ENCODE results near the gene SMIM33. TPM values are rescaled to one million over a fixed set of nuclear protein-coding genes. Genes with fewer than 3 reads are reported as not detected.

The SMIM33 gene
- polyA plus RNA-seq (2012; ENCODE audit: insufficient read length, low read depth), result not detected

DNA sequence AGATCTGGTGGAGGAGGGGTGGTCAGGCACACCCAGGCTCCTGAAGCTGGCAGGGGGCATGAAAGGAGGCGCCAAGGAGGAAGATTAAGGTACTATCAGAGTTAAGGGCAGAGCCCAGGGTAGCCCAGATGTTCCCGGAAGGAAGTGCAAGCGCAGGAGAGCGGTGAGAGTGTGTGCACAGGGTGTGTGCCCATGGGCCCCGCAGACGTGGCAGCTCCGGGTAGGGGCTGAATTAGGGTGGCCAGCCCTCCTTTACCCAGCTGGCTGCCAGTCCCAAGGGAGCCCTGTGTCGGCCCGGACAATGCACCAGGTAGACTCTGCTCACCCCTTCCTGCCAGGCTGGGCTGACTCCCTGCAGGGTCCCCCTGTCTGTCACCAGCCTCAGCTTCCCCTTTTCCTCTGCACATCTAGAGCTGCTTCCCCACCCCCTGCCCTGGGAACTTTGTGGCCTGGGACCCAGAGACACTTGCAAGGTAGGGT is at the start of gene SMIM33:
TSS of gene SMIM33 (plus strand) at position 184 of the 480 bp plus-strand sequence. CDS start at position 302, 118 bp downstream.
- TF ChIP-seq FOXP2 (optimal IDR thresholded peaks at IDR 0.05; ENCODE audit: borderline replicate concordance, extremely low read depth, extremely low read length, insufficient read depth) (no peak), TAF1 (IDR thresholded peaks at IDR 0.05; ENCODE audit: borderline replicate concordance, insufficient read depth, low read length) (no peak), SIN3A (IDR thresholded peaks at IDR 0.05; ENCODE audit: borderline replicate concordance, insufficient read depth, low read length) (no peak), POLR2AphosphoS5 (IDR thresholded peaks at IDR 0.05; ENCODE audit: low read depth, low read length) (no peak)
- TF ChIP-seq, protein P1, sequence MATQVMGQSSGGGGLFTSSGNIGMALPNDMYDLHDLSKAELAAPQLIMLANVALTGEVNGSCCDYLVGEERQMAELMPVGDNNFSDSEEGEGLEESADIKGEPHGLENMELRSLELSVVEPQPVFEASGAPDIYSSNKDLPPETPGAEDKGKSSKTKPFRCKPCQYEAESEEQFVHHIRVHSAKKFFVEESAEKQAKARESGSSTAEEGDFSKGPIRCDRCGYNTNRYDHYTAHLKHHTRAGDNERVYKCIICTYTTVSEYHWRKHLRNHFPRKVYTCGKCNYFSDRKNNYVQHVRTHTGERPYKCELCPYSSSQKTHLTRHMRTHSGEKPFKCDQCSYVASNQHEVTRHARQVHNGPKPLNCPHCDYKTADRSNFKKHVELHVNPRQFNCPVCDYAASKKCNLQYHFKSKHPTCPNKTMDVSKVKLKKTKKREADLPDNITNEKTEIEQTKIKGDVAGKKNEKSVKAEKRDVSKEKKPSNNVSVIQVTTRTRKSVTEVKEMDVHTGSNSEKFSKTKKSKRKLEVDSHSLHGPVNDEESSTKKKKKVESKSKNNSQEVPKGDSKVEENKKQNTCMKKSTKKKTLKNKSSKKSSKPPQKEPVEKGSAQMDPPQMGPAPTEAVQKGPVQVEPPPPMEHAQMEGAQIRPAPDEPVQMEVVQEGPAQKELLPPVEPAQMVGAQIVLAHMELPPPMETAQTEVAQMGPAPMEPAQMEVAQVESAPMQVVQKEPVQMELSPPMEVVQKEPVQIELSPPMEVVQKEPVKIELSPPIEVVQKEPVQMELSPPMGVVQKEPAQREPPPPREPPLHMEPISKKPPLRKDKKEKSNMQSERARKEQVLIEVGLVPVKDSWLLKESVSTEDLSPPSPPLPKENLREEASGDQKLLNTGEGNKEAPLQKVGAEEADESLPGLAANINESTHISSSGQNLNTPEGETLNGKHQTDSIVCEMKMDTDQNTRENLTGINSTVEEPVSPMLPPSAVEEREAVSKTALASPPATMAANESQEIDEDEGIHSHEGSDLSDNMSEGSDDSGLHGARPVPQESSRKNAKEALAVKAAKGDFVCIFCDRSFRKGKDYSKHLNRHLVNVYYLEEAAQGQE (IDR thresholded peaks at IDR 0.05; ENCODE audit: insufficient read depth in 1 of 2, low read depth in 2 of 2, low read length in 2 of 2), result no peak

DNA sequence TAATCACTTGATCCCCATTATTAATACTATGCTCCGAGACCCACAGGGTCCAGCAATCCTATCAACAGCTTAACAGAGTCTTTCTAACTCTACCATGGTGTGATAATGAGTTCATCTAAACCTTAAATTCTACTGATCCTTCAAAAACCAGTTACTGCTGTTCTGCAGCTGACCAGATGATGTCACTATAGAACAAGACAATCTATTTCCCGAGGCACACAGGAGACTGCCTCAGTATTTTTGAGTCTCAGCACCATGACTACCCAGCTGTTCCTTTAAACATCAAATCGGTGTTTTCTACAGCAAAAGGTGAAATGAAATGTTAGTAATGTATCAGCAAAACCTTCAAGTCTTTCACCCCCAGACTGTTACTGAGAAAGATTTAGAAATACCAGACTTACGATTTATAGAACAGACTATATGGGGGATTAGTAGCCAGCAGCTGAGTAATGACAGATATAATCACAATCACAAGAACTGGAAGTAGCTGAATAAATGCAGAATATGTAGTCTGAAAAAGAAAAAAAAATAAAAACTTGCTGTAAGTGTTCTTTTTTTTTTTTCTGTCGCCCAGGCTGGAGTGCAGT is 48.4 kb upstream of the SMIM33 start:
- TF ChIP-seq SIN3A (IDR thresholded peaks at IDR 0.05; ENCODE audit: borderline replicate concordance, insufficient read depth, low read length), result 0 out of 2 replicates have a peak, but pooled peaks have one; percentile 22
- TF ChIP-seq, protein P1 (IDR thresholded peaks at IDR 0.05; ENCODE audit: insufficient read depth in 1 of 2, low read depth in 2 of 2, low read length in 2 of 2), result no peak

DNA sequence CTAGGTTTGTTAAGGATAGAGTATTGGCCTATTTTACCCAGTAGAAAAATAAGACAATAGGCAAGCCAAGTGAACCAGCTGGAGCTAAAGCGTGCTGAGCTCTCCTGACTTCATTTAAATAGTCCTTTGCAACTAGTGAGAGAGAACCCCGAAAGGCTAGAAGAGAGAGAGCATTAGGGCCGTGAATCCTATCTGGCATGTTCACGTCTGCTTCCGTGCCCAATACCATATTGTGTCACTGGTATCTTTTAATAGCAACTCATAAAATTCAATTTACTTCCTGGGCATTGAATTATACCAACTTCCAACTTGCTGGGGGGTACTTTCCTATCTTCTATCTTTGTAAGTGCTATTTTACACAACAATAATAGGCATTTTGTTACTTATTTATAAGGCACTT is 45.3 kb upstream of the SMIM33 start:
- TF ChIP-seq, protein P1 (IDR thresholded peaks at IDR 0.05; ENCODE audit: insufficient read depth in 1 of 2, low read depth in 2 of 2, low read length in 2 of 2), result no peak
- no peak for TF ChIP-seq SIN3A (IDR thresholded peaks at IDR 0.05; ENCODE audit: borderline replicate concordance, insufficient read depth, low read length)
- TF ChIP-seq TAF1 (IDR thresholded peaks at IDR 0.05; ENCODE audit: borderline replicate concordance, insufficient read depth, low read length), result no peak
- no peak for TF ChIP-seq FOXP2 (optimal IDR thresholded peaks at IDR 0.05; ENCODE audit: borderline replicate concordance, extremely low read depth, extremely low read length, insufficient read depth)
- TF ChIP-seq POLR2AphosphoS5 (IDR thresholded peaks at IDR 0.05; ENCODE audit: low read depth, low read length), result no peak

DNA sequence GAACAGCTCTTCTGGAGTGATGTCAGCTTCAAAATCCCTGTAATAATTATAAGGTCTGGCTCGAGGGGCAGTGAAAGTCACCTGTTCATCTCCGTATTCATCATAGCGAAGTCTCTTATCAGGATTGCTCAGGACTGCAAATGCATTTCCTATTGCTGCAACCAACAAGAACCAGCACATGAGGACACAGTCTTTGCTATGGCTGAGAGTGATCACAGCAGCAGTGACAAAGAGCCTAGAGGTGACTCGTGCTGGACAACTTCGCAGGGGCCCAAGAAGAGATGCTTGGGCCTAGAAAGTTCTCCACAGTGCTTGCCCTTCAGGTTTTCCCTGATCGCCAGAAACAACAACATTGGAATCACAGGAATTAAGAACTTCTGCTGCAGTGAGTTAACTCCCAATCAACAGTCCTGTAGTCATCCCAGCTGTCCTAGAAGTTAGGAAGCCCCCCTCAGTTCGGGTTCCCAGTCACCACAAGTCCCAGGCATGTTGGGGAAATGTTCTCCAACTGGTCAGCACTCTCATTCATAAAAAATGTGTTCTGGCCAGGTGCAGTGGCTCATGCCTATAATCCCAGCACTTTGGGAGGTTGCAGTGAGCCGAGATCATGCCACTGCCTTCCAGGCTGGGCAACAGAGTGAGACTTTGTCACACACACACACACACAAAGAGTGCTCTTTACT is 44.5 kb upstream of the SMIM33 start:
- TF ChIP-seq, protein P1 (IDR thresholded peaks at IDR 0.05; ENCODE audit: insufficient read depth in 1 of 2, low read depth in 2 of 2, low read length in 2 of 2), result no peak
- no peak for TF ChIP-seq FOXP2 (optimal IDR thresholded peaks at IDR 0.05; ENCODE audit: borderline replicate concordance, extremely low read depth, extremely low read length, insufficient read depth)
- no peak for TF ChIP-seq SIN3A (IDR thresholded peaks at IDR 0.05; ENCODE audit: borderline replicate concordance, insufficient read depth, low read length)
- TF ChIP-seq POLR2AphosphoS5 (IDR thresholded peaks at IDR 0.05; ENCODE audit: low read depth, low read length), result no peak
- TF ChIP-seq TAF1 (IDR thresholded peaks at IDR 0.05; ENCODE audit: borderline replicate concordance, insufficient read depth, low read length), result no peak
